ENCODE measurements around the gene POLR3E. TPM values are rescaled to one million over a fixed set of nuclear protein-coding genes. Genes with fewer than 3 reads are reported as not detected.

POLR3E gene
- total RNA-seq, 1 experiment from 2014 or later = 65.0 TPM

DNA sequence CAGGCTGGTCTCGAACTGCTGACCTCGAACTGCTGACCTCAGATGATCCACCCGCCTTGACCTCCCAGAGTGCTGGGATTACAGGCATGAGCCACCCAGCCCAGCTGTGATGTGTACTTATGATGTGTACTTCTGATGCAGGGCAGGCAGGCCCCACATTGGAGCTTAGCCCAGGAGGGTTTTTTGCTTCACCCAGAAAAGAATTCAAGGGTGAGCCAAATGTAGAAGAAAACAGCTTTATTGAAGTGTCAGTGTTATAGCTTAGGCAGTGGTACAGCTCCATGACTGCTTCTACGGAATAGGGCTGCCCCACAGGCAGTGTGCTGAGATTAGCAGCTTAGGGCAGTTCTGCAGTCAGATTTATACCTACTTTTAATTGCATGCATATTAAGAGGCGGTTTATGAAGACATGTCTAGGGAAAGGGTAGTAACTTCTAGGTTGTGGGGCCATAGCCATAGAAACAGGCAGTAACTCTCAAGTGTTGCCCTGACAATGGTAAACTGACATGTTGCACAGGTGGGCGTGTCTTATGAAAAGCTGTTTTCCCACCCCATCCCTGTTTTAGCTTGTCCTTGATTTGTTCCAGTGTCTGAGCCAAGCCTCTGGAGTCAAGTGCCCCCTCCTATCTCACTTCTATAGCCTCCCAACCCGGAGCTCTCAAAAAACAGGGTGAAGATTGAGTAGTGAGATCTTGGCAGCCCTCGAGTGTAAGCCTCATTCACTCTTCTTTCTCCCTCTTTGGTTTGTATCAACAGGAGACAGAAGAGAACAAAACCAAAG is 24.1 kb upstream of the POLR3E start:
- no peaks in the 10 kb centered on the region for H3K79me2 ChIP-seq (ENCODE audit: insufficient read depth, low read length)
- POLR2A ChIA-PET = no interaction called here
- no peak overlapping the region for H2AFZ ChIP-seq (ENCODE audit: low read depth, low read length, poor library complexity, severe bottlenecking)
- no peak overlapping the region for H3K27ac ChIP-seq (ENCODE audit: low read depth, low read length)
- no TSS peak for BruUV-seq (replicated peaks)
- H3K9ac ChIP-seq (ENCODE audit: low read length) = no peak overlapping the region
- RAD21 ChIA-PET (ENCODE audit: low non-redundant PET in 1 of 2, low total read pairs in 2 of 2, uncharacterized antibody in 2 of 2, unreplicated experiment in 2 of 2) = no interaction called here
- H3K9me3 ChIP-seq (ENCODE audit: control insufficient read depth in 1 of 2, insufficient read depth in 1 of 2, low read depth in 1 of 2, low read length in 2 of 2) = no peaks in the 10 kb centered on the region
- TF ChIP-seq SP1 (IDR thresholded peaks at IDR 0.05; ENCODE audit: low read depth) = no peak
- no peak for TF ChIP-seq ELF1 (IDR thresholded peaks at IDR 0.05; ENCODE audit: borderline replicate concordance, low read depth)
- no peak for TF ChIP-seq YY1 (IDR thresholded peaks at IDR 0.05; ENCODE audit: extremely low read depth, insufficient replicate concordance, low read depth, low read length)
- TF ChIP-seq EZH2phosphoT487 (IDR thresholded peaks at IDR 0.05; ENCODE audit: borderline replicate concordance) = no peak
- TF ChIP-seq, protein P1, sequence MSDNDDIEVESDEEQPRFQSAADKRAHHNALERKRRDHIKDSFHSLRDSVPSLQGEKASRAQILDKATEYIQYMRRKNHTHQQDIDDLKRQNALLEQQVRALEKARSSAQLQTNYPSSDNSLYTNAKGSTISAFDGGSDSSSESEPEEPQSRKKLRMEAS (IDR thresholded peaks at IDR 0.05) = no peak
- TF ChIP-seq RAD21 (IDR thresholded peaks at IDR 0.05; ENCODE audit: low read depth) = no peak
- TF ChIP-seq POLR2AphosphoS5 (IDR thresholded peaks at IDR 0.05; ENCODE audit: low read depth, low read length) = no peak
- TF ChIP-seq, protein P2, sequence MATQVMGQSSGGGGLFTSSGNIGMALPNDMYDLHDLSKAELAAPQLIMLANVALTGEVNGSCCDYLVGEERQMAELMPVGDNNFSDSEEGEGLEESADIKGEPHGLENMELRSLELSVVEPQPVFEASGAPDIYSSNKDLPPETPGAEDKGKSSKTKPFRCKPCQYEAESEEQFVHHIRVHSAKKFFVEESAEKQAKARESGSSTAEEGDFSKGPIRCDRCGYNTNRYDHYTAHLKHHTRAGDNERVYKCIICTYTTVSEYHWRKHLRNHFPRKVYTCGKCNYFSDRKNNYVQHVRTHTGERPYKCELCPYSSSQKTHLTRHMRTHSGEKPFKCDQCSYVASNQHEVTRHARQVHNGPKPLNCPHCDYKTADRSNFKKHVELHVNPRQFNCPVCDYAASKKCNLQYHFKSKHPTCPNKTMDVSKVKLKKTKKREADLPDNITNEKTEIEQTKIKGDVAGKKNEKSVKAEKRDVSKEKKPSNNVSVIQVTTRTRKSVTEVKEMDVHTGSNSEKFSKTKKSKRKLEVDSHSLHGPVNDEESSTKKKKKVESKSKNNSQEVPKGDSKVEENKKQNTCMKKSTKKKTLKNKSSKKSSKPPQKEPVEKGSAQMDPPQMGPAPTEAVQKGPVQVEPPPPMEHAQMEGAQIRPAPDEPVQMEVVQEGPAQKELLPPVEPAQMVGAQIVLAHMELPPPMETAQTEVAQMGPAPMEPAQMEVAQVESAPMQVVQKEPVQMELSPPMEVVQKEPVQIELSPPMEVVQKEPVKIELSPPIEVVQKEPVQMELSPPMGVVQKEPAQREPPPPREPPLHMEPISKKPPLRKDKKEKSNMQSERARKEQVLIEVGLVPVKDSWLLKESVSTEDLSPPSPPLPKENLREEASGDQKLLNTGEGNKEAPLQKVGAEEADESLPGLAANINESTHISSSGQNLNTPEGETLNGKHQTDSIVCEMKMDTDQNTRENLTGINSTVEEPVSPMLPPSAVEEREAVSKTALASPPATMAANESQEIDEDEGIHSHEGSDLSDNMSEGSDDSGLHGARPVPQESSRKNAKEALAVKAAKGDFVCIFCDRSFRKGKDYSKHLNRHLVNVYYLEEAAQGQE (IDR thresholded peaks at IDR 0.05; ENCODE audit: low read depth) = no peak
- TF ChIP-seq SIN3A (IDR thresholded peaks at IDR 0.05; ENCODE audit: low read depth) = no peak
- no peak for TF ChIP-seq POLR2A (IDR thresholded peaks at IDR 0.05; ENCODE audit: borderline replicate concordance, extremely low read depth, insufficient read depth, insufficient read length)
- no peak for TF ChIP-seq ZNF274 (IDR thresholded peaks at IDR 0.05; ENCODE audit: low read depth, low read length)
- TF ChIP-seq CBX3 (IDR thresholded peaks at IDR 0.05; ENCODE audit: low read depth) = no peak
- TF ChIP-seq ATF3 (IDR thresholded peaks at IDR 0.05) = no peak
- TF ChIP-seq, protein P3, sequence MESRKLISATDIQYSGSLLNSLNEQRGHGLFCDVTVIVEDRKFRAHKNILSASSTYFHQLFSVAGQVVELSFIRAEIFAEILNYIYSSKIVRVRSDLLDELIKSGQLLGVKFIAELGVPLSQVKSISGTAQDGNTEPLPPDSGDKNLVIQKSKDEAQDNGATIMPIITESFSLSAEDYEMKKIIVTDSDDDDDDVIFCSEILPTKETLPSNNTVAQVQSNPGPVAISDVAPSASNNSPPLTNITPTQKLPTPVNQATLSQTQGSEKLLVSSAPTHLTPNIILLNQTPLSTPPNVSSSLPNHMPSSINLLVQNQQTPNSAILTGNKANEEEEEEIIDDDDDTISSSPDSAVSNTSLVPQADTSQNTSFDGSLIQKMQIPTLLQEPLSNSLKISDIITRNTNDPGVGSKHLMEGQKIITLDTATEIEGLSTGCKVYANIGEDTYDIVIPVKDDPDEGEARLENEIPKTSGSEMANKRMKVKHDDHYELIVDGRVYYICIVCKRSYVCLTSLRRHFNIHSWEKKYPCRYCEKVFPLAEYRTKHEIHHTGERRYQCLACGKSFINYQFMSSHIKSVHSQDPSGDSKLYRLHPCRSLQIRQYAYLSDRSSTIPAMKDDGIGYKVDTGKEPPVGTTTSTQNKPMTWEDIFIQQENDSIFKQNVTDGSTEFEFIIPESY (IDR thresholded peaks at IDR 0.05; ENCODE audit: extremely low read depth, insufficient replicate concordance, low read length) = no peak
- TF ChIP-seq ZFX (IDR thresholded peaks at IDR 0.05) = no peak
- TF ChIP-seq JUND (IDR thresholded peaks at IDR 0.05) = no peak
- no peak for TF ChIP-seq CEBPB (IDR thresholded peaks at IDR 0.05; ENCODE audit: low read depth)
- no peak for TF ChIP-seq SRF (IDR thresholded peaks at IDR 0.05; ENCODE audit: low read depth)
- no peaks in the 10 kb centered on the region for H4K20me1 ChIP-seq (ENCODE audit: insufficient read depth)
- no peaks in the 10 kb centered on the region for H3K27me3 ChIP-seq (ENCODE audit: insufficient read depth, low read length)
- no peak overlapping the region for H3K4me3 ChIP-seq (replicated peaks in 1 of 2; ENCODE audit: low read depth in 1 of 2, low read length in 2 of 2)
- no peaks in the 10 kb centered on the region for H3K9me2 ChIP-seq (ENCODE audit: insufficient read depth)
- H3K36me3 ChIP-seq (ENCODE audit: control insufficient read depth in 1 of 2, insufficient read depth in 2 of 2, low read length in 2 of 2) = peaks cover 5 to 19% of the 10 kb centered on the region in 2 experiments; a peak in 3 of 4 replicates
- DNase-seq (ENCODE audit: low read depth, low spot score) (no peak), ATAC-seq (no peak)
- no peaks in the 10 kb centered on the region for H3K4me1 ChIP-seq (ENCODE audit: control insufficient read depth in 1 of 2, insufficient read depth in 2 of 2, low read length in 2 of 2)
- intact Hi-C loops (cut with micrococcal nuclease) = no loop called here
- CTCF ChIA-PET = no interaction called here
- no peak overlapping the region for H3K4me2 ChIP-seq (ENCODE audit: low read length)
